IPS-18c (cell line): ENCODE data around the gene RGS9BP.

Experiments
- H3K4me3 ChIP-seq: 2 replicates; pipeline ENCODE4 v1.7.0; 2013; ENCODE audit warnings: low read depth, mild to moderate bottlenecking, low read length, moderate library complexity; ENCODE audit not compliant: insufficient read depth
- H3K9me3 ChIP-seq: one replicate; pipeline ENCODE4 v1.6.1; 2013; ENCODE audit warnings: mild to moderate bottlenecking, low read length, moderate library complexity; ENCODE audit not compliant: control insufficient read depth, insufficient read depth

RGS9BP gene

DNA sequence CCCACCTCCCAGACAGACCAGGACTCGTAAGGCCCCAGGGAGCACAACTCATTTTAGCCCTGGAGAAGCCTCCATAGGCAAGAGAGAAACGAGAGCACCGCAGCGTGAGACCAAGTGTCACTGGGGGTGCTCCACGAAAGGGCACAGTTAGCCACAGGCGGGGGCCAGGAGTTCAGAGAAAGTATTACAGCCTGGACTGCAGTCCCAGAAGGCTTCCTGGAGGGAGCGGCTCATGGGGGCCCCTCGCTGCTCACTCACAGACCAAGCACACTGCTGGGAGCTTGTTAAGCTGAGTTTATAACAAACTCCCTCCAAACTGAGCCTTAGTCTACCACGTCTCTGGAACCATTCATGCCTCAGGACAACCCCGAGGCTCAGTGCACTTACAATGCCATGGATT is 17.1 kb upstream of the RGS9BP start:
- no peak overlapping the region for H3K4me3 ChIP-seq
- no peaks in the 10 kb centered on the region for H3K9me3 ChIP-seq

DNA sequence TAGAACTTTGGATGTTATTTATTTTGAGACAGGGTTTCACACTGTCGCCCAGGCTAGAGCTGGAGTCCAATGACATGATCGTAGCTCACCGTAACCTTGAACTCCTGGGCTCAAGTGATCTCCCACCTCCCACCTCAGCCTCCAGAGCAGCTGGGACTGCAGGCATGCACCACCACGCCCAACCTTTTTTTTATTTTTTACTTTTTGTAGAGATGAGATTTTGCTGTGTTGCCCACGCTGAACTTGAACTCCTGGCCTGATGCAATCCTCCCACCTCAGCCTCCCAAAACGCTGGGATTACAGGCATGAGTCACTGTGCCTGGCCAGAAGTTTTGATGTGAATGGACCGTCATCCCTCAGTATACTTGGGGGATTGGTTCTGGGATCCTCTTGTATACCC is 14.3 kb upstream of the RGS9BP start:
- Histone ChIP-seq H3K4me3 (no peak overlapping the region), H3K9me3 (no peaks in the 10 kb centered on the region)

DNA sequence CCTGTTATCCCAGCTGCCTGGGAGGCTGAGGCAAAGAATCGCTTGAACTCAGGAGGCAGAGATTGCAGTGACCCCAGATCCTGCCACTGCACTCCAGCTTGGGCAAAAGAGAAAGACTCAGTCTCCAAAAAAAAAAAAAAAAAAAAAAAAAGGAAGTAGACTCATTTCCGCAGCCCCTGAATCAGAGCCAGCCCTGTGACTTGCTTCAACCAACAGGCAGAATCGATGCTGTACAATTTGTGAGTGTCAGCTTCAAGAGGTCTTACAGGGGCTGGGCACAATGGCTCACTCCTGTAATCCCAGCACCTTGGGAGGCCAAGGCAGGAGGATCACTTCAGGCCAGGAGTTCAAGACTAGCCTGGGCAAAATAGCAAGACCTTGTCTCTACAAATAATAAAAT is 13.5 kb upstream of the RGS9BP start:
- H3K4me3 ChIP-seq, result no peak overlapping the region
- H3K9me3 ChIP-seq, result no peaks in the 10 kb centered on the region

DNA sequence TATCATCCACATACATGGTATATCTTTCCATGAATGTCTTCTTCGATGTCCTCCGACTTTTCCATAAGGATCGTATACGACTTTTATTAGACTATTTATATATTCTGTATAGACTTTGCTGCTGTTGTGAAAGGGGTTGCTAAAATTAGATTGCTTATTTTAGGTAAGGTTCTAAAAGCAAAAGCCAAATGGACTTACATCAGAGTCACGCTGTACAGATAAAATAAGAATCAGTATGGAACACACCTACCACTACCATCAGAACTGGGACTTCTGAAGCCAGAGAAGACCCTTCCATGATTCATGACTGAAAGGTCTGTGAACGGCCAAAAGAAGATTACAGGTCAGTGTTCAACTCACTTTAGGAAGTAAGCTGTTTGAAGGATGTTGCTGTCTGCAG is 9.6 kb upstream of the RGS9BP start:
- H3K4me3 ChIP-seq, result no peak overlapping the region
- no peaks in the 10 kb centered on the region for H3K9me3 ChIP-seq

DNA sequence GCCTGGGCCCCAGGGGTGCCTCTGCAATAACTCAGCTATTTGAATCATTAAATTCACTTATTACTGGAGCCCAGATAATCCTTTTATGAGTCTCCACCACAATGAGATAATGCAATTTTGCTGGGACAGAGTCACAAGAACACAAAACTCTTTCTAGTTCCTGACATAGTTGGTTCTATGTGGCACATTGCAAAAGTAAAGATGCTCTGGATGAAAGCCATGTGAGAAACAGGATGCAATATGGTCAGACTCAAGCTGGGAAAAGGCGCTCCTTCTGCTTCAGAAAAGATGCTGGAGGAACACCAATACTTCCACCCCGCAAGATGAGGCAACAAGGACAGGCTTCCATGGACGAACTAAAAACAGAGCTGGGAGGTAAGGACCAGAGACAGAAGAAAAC is 6.3 kb upstream of the RGS9BP start:
- H3K9me3 ChIP-seq, result peaks cover 3% of the 10 kb centered on the region
- H3K4me3 ChIP-seq, result no peak overlapping the region

DNA sequence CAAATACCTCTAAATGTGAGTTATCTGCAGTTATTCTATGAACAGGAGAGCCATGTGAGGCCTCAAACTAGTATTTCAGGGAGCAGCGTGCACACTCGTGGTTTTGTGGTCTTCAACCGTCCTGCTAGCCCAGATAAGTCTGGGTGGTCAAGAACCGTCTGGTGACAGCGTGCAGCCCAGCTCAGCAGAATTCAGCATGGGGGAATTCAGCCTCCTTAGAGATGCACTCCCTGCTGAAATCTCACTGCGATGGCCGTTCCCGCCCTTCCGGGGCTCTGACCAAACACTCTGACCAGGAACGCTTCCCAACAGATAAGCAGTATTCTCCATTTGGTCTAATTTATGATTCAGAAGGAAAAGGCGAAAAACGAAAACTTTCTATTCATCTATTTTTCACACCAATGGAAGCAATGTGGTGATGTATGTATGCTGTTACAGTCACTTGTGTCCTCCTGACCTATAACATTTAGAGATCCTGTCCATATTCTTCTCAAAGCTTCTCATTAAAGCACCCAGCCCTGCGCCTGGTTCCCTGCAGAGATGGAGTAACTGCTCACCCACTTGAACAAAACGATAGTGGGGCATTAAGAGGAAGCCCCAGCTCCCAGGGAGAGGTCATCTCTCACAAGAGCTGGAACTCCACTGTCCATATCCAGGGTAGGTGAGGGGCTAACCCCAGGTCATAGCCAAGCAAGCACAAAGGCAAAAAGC is 3.6 kb upstream of the RGS9BP start:
- Histone ChIP-seq H3K9me3 (peaks cover 5% of the 10 kb centered on the region), H3K4me3 (no peak overlapping the region)

DNA sequence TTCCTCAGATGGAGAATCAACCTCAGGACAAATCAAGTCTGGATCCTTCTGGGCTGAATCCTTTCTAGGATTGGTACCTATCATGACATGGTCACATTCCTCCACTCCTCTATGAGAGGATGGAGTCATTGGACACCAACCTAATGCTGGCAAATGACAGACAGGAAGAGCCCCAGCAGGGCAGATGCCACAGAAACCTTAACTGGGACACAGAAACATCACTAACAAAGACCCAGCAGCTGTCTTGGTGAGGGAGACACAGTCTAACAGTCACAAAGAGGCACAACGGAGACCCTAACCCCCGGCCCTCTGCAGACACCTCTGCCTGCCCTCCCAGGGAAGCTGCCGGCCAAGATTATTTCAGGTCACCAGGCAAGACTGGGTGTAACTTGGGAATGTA is 2.8 kb upstream of the RGS9BP start:
- Histone ChIP-seq H3K9me3 (peaks cover 5% of the 10 kb centered on the region), H3K4me3 (no peak overlapping the region)

DNA sequence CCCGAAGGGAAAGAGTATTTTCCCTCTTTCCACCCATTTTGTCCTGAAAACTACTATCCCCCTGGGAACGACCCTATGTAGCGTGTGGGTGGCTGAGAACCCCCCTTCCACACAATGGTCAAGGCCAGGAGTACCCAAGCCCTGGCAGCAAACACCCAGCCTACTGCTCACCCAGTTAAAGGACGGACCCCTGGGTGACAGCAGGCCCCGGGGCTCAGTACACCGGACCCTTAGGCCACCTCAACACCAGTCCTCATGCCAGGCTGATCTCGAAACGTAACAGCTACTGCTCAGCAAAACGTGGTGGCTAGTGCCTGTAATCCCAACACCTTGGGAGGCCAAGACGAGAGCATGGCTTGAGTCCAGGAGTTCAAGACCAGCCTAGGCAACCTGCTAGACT is 2.1 kb upstream of the RGS9BP start:
- Histone ChIP-seq H3K4me3 (no peak overlapping the region), H3K9me3 (peaks cover 5% of the 10 kb centered on the region)

DNA sequence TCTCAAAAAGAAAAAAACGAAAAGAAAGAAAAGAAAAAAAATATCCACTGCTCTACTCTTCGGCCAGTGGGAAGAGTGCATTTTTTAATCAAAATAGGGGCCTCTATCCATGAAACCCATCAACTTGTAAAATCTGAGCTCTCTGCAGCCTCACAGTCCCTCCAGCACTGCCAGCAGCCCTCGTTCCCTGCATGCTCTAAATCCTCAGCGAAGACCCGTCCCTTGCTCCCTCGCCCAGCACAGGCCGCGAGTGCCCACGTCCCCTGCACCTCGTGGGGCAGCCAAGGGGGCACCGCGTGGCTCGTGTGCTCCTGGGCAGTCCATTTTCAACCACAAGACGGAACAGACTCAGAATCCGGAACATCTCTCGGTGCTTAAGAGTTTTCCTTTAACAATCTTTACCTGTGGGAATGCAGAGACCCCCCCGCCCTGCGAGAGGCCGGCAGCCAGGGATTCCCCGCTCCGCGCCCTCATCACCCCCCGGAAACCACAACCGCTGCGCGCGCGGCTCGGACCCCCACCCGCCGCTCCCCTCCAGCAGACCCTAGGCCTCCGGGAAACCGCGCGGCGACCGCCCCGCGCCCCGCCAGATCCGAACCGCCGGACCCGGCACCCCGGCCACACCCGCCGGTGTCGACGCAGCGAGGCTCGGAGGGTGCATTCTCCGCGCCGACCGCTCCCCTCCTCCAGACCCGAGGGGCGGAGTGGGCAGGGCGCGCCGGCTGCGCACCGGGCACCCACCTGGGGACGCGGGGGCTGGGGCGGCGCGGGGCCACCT is 1.3 kb upstream of the RGS9BP start:
- H3K4me3 ChIP-seq, result peak overlapping the region; percentile 80
- H3K9me3 ChIP-seq, result peaks cover 5% of the 10 kb centered on the region

DNA sequence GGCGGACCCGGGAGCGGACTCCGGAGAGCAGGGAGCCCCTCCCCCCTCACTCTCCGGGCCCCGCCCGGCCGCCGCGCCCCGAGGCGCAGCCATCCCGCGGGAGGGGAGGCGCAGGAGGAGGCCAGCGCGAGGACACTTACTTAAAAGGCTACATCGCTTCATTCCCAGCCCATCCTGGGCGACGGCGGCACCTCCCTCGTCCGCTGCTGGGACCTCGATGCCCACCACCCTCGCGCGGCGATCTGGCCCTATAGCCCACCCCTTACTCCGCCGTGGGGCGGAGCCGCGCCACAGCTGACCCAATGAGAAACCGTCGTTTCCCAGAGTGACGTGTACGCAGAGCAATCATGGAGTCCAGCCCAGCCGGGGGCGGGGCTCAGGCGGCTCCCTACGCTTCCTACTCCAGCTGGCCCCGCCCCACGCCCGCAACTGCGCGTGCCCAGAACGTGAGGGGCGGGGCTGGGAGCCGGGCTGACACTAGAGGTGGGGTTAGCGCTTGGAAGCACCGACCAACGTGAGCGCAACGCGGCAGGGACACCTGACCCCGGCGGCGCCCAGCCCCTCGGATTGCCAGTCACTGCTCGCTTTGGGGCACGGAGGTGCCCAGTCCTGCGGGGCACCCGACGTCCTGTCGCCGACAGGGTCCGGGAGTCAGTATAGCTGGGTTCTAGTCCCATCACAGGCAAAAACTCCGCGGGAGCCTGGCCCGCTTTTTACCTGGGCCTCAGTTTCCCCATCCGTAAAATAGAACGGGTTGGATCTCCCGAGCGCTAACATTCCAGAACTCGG is 523 bp upstream of the RGS9BP start, which contains the start of gene ANKRD27:
Gene ANKRD27 (minus strand): TSS at position 250 of the 789 bp plus-strand sequence. CDS start 16,165 bp downstream, outside the sequence.
- H3K4me3 ChIP-seq, result peak within 1 kb of the TSS; percentile 80
- peaks cover 5% of the 10 kb centered on the region for H3K9me3 ChIP-seq

DNA sequence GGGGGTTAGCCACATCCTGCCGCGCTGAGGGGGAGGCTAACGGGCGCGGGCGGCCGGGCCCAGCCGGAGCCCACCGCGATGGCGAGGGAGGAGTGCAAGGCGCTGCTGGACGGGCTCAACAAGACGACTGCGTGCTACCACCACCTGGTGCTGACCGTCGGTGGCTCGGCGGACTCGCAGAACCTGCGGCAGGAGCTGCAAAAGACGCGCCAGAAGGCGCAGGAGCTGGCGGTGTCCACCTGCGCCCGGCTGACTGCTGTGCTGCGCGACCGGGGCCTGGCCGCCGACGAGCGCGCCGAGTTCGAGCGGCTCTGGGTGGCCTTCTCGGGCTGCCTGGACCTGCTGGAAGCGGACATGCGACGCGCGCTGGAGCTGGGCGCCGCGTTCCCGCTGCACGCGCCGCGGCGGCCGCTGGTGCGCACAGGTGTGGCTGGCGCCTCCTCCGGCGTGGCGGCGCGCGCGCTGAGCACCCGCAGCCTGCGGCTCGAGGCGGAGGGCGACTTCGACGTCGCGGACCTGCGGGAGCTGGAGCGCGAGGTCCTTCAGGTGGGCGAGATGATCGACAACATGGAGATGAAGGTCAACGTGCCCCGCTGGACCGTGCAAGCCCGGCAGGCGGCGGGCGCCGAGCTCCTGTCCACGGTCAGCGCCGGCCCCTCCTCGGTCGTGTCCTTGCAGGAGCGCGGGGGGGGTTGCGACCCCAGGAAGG is 692 bp downstream of the RGS9BP start:
- H3K9me3 ChIP-seq, result peaks cover 5% of the 10 kb centered on the region
- peak overlapping the region; percentile 77 for H3K4me3 ChIP-seq

DNA sequence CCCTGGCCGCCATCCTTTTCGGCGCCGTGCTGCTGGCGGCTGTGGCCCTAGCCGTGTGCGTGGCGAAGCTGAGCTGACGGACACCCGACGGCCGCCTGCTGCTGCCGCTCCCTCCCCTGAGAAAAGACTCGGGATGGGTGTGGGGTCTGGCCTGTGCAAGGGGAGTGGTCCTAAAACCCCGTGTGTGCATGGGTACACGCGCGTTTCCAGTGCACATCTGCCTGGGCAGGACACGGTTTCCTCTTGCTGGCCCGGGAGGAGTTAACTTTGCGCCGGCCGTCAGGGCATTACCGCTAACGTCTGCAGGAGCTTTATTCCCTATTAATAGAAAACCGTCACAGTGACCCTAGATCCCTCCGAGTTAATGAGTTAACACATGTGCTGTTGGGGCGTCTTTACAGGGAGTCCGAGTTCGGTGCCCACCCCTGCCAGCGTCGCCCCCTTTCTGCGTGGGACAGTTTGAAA is 1.3 kb downstream of the RGS9BP start:
- peaks cover 5% of the 10 kb centered on the region for H3K9me3 ChIP-seq
- peak overlapping the region; percentile 77; the same call in 1 of the 2 replicates for H3K4me3 ChIP-seq

DNA sequence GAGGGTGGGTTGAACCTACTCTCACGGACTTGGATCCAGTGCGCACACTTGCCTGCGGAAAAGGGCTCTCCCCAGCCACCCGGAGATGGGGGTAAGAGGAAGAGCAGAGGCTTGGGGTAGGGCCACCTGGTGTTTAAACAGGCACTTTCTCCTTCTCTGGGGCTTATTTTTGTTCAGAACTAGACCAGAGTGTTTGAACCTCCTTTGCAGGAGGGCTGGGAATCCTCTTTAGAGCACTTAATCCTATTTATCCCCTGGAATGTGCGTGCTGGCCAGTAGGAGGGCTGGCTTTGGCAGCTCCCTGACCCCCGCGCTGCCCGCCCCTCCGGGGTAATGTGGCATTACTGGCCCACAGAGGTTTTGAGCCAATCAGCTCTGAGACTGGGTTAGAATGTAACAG is 2.0 kb downstream of the RGS9BP start:
- Histone ChIP-seq H3K9me3 (peaks cover 2% of the 10 kb centered on the region), H3K4me3 (no peak overlapping the region)

DNA sequence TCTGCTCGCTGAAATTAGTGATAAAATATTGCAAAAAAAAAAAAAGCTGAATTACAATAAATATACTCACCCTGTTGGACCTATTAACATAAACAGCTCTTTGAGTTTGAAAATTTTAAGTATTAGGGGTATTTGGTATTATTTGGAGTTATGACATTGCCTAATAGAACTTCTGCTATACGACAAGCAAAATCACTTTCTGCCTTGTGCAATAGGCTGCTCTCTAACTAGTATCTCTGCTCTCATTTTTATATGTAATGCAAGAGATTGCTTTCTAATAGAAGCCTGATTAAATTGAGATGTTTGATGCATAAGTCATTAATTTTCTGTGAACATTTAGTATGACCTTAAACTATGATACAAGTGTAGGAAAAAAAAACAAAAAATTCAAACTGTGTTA is 5.3 kb downstream of the RGS9BP start:
- H3K4me3 ChIP-seq, result no peak overlapping the region

DNA sequence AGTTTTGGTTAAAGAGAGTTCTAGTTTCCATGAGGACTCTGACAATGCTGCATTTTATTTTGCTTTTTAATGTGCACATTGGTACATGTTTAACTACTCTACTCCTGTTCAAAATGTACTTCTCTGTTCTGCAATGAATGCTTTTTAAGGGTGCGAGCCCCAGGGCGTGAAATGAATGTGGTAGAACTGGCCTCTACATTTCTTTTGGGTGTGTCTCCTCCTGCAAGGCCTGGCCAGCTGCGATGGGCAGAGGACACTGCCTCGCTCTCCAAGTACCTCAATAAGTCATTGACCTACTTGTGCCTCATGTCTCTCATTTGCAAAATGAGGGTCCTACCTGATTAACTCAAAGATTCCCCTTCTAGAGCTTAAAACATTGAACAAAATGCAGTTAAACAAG is 6.7 kb downstream of the RGS9BP start:
- Histone ChIP-seq H3K4me3 (no peak overlapping the region), H3K9me3 (no peaks in the 10 kb centered on the region)

More for the DNA sequence above, 5.3 kb downstream of the RGS9BP start:
- peaks cover 2% of the 10 kb centered on the region for H3K9me3 ChIP-seq

DNA sequence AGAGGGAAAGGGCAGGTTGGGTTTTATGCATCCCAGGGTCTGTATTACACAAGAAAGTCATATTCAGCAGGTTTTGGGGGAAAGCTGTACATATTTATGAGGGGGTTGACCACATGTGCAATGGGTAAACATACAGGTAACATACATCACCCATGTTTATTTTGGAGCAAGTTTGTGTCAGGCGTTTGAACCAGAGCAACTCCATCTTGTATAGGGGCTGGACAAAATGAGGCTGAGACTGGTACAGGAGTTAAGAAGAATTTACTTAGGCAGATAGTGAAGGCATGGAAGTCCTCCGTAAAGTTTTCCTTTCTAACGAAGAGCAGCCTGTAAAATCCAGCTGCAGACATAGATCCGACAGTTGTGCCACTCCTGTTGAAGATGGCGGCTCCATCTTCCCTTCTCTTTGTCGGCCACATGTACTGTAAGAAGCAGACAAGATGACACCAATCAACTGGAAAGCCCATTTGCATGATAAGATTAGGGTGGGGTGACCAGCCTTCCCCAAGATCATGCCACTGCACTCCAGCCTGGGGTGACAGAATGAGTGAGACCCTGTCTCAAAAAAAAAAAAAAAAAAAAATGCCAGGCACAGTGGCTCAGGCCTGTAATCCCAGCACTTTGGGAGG is 11.3 kb downstream of the RGS9BP start:
- Histone ChIP-seq H3K9me3 (no peaks in the 10 kb centered on the region), H3K4me3 (no peak overlapping the region)

DNA sequence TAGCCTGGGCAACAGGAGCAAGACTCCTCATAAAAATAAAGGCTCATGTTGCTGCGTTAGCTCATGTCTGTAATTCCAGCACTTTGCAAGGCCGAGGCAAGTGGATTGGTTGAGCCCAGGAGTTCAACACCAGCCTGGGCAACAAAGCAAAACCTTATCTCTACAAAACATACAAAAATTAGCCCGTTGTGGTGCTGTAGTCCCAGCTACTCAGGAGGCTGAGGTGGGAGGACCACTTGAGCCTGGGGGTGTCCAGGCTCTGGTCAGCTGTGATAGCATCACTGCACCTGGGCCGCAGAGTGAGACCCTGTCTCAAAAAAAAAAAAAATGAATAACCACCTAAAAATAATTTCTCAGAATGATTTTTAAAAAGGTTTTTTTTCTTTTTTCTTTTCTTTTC is 12.0 kb downstream of the RGS9BP start:
- no peaks in the 10 kb centered on the region for H3K9me3 ChIP-seq
- no peak overlapping the region for H3K4me3 ChIP-seq
